Smooth muscle cell of the brain vasculature (primary cell): ENCODE results near the gene FRMD4A.
"Not testable (repeated sequence)": the region's sequence is repeated elsewhere in the genome, so short reads cannot be mapped to it uniquely, and the experiment has no call there.

Experiments
- DNase-seq: peaks from one replicate; pipeline ENCODE4 v3.0.0-alpha.2; 2012; ENCODE audit warnings: low read depth, low spot score

Gene FRMD4A

GRCh38 chr10:14241196-14241595 lies 89.5 kb downstream of the FRMD4A start:
- DNase-seq: no peak

- no peak for DNase-seq
Measured at GRCh38 chr10:14240253-14241189, 90.2 kb downstream of the FRMD4A start.

GRCh38 chr10:14238659-14239058 lies 92.1 kb downstream of the FRMD4A start:
- not testable (repeated sequence) for DNase-seq

- DNase-seq: no peak
Measured at GRCh38 chr10:14236341-14236740, 94.4 kb downstream of the FRMD4A start.

GRCh38 chr10:14235566-14236195 lies 95.0 kb downstream of the FRMD4A start:
- no peak for DNase-seq

GRCh38 chr10:14233566-14233965 lies 97.2 kb downstream of the FRMD4A start:
- no peak for DNase-seq

GRCh38 chr10:14228798-14229197 lies 101.9 kb downstream of the FRMD4A start:
- not testable (repeated sequence) for DNase-seq

GRCh38 chr10:14225379-14225778 lies 105.3 kb downstream of the FRMD4A start:
- no peak for DNase-seq

- DNase-seq: no peak
Measured at GRCh38 chr10:14220026-14220425, 110.7 kb downstream of the FRMD4A start.

GRCh38 chr10:14219411-14219810 lies 111.3 kb downstream of the FRMD4A start:
- DNase-seq: no peak

GRCh38 chr10:14215641-14216040 lies 115.1 kb downstream of the FRMD4A start:
- no peak for DNase-seq

GRCh38 chr10:14213703-14214102 lies 117.0 kb downstream of the FRMD4A start:
- DNase-seq: not testable (repeated sequence)

- DNase-seq: no peak
Measured at GRCh38 chr10:14211610-14212009, 119.1 kb downstream of the FRMD4A start.

- no peak for DNase-seq
Measured at GRCh38 chr10:14208231-14208630, 122.5 kb downstream of the FRMD4A start.

- DNase-seq: no peak
Measured at GRCh38 chr10:14205233-14205632, 125.5 kb downstream of the FRMD4A start.

- DNase-seq: no peak
Measured at GRCh38 chr10:14200698-14201544, 129.8 kb downstream of the FRMD4A start.

- not testable (repeated sequence) for DNase-seq
Measured at GRCh38 chr10:14199098-14199497, 131.6 kb downstream of the FRMD4A start.

- DNase-seq: no peak
Measured at GRCh38 chr10:14198078-14198477, 132.6 kb downstream of the FRMD4A start.

- no peak for DNase-seq
Measured at GRCh38 chr10:14196113-14196512, 134.6 kb downstream of the FRMD4A start.

- no peak for DNase-seq
Measured at GRCh38 chr10:14195433-14195832, 135.3 kb downstream of the FRMD4A start.

GRCh38 chr10:14192746-14193145 lies 138.0 kb downstream of the FRMD4A start:
- no peak for DNase-seq

- no peak for DNase-seq
Measured at GRCh38 chr10:14191871-14192270, 138.9 kb downstream of the FRMD4A start.
